Fibroblast of skin of left biceps (primary cell): ENCODE results near the gene BMF.
"Not testable (repeated sequence)": the region's sequence is repeated elsewhere in the genome, so short reads cannot be mapped to it uniquely, and the experiment has no call there.

Experiments
- DNase-seq, 2 experiments: peaks; one replicate each; pipeline ENCODE4 v3.0.0-alpha.2; 2013; ENCODE audit warnings: low read depth in 2 of 2

BMF gene, protein sequence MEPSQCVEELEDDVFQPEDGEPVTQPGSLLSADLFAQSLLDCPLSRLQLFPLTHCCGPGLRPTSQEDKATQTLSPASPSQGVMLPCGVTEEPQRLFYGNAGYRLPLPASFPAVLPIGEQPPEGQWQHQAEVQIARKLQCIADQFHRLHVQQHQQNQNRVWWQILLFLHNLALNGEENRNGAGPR

DNA sequence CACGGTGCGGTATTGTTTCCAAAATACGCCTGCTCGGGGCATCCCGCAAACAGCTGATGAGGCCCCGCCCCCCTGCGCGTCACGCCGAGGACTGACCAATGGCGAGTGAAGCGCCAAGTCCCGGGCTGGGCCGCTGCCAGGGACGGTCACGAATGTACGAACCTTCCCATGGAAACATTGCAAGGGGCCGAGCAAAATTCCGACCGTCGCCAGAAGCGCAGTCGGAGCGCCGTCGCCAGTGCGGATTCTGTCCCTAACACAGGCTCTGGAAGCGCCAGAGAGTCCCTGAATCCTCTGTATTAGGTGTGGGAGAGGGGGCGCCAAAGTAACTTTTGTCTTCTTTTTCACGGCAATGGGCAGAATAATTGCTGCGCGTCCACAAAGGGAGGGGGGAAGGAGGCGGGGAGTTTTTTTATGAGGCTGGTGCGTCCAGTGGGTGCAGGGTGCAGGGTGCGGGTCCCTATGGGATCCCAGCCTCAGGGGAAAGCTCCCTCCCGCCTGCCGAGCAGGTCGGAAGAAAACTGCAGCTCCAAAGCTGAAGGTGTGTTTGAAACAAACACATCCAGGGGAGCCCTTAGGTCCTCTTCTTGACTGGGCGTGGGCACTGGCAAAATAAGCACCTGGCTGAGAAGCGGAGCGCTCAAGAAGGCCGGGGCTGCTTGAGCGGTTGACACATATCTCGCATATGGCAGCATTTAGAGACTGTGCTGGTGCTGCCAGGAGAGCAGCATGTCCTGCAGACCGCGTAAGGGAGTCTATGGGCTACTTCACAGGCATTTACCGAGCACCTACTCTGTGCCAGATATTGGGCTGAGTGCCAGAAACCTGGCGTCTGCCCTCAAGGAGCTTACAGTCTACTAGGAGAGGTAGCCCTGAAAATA lies at the start of gene BMF:
Gene BMF (minus strand): TSS at position 25 of the 881 bp plus-strand sequence. CDS start 2,793 bp downstream, outside the sequence.
- DNase-seq: peak; percentile 98

- DNase-seq: no peak
Measured at GRCh38 chr15:40157778-40158447, 49.2 kb upstream of the BMF start.

DNA sequence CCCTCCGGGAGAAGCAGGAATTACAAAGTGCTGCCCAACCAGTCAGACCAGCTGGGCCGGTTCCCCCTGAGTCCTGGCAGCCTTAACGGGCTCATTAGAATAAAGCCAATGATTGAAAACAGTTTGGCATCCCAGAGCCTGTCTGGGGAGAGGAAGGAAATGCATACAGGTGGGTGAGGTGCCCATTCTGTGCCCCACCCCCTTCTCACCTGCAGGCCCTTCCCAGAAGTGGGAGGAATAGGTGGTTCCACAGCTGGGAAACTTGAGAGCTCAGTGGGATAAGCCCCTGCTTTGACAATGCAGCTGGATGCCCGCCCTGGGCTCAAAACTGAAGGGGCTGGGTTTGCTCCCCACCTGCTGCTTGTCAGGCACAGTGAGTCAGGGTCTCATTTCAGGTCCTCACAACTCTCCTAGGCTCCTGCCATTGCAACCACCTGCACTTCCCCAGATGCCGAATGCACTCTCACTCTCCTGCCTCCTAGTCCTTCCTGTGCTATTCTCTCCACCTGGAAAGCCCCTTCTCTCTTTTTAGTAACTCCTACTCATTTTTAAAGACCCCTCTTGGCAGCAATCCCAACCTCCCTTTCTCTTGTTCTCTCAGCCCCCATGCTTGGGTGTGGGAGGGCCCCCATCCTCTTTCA lies 46.7 kb upstream of the BMF start:
- DNase-seq: no peak

GRCh38 chr15:40154821-40155220 lies 46.1 kb upstream of the BMF start:
- DNase-seq: not testable (repeated sequence)

GRCh38 chr15:40151991-40152390 lies 43.3 kb upstream of the BMF start:
- DNase-seq: no peak

GRCh38 chr15:40151499-40151898 lies 42.8 kb upstream of the BMF start:
- no peak for DNase-seq

DNA sequence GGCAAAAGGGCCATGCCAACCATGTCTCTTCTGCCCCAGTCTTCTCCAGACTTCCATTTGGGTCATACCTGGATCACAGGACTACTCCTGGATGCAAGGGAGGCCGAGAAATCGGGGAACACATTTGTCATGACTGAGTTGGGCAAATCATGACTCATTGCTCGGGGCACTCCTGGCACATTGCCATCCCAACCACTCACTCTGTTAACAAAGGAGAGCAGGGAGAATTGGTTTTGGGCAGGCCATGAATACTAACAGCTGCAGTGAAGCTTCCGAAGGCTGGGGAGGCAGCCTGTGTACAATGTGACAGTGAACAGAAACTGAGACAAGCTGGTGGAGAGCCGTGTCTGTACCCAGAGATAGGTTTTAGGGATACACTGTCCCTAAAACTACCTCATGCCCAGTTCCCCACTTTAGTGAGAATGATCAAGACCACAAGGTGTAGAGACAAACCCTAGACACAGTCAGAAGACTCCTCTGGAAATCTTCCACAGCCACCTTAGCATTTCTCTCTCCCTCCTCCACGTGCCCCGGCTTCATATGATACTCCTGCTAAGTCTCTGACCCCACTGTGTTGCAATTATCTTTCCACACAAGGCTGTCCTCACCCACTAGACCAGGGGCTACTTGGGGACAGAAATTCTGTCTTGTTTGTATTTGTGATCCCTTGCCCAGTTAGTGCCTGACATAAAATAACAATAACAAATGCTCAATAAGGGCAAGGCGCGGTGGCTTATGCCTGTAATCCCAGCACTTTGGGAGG lies 41.7 kb upstream of the BMF start:
- DNase-seq: no peak

DNA sequence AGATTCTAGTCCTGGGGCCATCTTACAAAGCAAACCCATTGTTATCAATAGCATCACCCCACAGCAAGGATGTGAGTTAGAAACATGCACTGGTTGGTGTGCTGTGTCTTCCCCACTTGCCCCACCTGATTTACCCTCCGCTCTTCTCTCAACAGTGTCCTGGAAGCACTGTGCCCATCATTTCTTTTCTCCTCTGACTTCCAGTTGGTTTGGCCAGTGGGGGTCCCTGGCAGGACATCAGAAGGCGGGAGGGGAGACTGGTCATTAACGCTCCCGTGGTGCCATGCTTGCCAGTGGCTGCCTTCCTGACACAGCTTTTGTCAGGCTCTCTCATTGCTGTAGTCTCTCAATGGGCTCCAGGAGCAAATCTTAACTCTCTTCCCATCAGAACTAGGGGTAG lies 40.7 kb upstream of the BMF start:
- DNase-seq: no peak

GRCh38 chr15:40146037-40146436 lies 37.4 kb upstream of the BMF start:
- no peak for DNase-seq

- no peak for DNase-seq
Measured at GRCh38 chr15:40142428-40142827, 33.7 kb upstream of the BMF start.

- DNase-seq: not testable (repeated sequence)
Measured at GRCh38 chr15:40138201-40138570, 29.5 kb upstream of the BMF start.

DNA sequence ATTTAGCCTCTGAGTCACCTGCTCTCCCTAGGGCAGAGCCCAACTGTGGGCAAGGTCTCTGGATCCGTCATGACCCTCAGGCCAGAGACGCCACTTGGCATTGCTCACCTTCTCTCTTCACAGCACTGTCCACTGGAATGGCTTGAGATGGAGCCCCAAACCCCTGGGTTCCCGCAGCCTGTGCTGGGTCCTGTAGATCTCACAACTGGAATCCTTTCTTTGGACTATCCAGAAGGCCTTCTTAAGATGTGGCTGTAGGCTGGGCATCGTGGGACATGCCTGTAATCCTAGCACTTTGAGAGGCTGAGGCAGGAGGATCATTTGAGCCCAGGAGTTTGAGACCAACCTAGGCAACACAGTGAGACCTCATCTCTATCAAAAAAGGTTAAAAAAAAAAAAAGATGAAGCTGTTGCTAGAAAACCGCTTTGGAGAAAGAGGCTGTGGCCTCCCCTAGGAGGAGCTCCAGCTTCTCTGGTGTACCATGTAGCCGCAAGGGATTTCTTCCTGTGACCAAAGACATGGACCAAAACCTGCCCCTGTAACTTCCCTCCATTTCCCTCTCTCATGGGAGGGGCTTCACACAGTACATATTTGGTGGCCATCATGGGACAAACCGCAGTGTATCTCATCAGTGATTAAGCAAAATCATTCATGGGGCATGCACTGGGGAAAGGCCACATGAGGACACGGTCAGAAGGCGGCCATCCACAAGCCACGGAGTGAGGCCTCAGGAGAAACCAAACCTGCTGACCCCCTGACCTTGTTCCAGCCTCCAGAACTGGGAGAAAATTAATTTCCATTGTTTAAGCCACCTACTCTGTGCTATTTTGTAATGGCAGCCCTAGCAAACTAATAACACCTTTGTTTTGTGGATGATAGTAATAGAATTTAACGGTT lies 28.9 kb upstream of the BMF start:
- DNase-seq: no peak

DNA sequence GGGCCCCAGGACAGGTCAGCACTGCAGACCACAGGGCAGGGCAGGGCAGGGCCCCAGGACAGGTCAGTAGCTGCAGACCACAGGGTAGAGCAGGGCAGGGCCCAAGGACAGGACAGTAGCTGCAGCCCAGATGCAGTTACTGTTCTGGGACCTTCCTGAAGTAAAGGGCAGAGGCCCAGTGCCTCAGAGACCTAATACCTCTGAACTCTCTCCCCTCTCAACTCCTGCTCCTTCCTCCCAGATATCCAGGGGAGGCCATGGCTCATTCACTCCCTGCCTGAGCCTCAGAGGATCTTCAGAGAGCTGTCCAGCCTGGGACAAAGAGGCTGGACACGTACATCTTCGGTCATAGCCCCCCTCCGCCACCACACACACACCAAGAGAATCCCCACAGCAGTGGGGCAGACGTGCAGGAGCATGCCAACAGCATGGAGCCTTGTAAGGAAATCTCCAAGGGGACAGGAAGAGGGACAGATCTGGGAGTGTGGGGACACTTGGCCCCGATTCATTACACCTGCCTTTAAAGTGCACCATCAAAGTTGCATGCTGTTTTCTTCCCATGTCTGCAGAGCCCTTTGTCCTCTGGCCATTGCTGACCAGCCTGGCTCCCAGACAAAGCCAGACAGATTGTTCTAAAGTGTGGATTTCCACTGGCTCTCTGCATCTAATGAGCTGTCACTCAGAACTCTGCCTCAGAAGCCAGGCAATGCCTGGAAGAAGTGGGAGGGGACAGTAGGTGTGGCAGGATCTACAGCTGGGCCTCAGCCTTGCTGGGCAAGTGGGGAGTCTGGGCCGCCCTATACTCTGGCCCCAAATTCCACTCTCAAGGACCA lies 28.0 kb upstream of the BMF start:
- no peak for DNase-seq

DNA sequence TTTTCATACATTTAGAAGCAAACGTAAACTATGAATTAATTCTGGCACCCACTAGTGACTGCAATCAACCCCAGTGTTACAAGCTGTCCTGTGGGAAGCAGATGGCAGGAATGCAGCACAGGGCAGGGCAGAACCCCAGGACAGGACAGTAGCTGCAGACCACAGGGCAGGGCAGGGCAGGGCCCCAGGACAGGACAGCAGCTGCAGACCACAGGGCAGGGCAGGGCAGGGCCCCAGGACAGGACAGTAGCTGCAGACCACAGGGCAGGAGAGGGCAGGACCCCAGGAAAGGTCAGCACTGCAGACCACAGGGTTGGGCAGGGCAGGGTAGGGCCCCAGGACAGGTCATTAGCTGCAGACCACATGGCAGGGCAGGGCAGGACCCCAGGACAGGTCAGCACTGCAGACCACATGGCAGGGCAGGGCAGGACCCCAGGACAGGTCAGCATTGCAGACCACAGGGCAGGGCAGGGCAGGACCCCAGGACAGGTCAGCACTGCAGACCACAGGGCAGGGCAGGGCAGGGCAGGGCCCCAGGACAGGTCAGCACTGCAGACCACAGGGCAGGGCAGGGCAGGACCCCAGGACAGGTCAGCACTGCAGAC lies 27.3 kb upstream of the BMF start:
- DNase-seq: not testable (repeated sequence)

DNA sequence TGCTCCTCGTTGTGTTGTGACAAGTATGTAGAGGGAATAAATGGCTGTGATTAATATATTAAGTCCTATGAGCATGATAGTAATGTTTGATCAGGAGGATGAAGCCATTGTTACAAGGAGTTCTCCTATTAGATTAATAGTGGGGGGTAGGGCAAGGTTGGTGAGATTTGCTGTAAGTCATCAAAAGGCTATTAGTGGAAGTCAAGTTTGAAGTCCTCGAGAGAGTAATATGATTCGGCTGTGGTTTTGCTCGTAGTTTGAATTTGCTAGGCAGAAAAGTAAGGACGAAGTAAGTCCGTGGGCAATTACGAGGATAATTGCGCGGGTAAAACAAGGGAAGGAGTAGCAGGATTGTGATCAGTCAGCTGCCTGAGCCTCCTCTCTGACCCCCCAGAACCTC lies 26.2 kb upstream of the BMF start:
- DNase-seq: no peak

GRCh38 chr15:40133544-40133943 lies 24.9 kb upstream of the BMF start:
- DNase-seq: no peak

GRCh38 chr15:40130799-40131502 lies 22.3 kb upstream of the BMF start:
- no peak for DNase-seq

DNA sequence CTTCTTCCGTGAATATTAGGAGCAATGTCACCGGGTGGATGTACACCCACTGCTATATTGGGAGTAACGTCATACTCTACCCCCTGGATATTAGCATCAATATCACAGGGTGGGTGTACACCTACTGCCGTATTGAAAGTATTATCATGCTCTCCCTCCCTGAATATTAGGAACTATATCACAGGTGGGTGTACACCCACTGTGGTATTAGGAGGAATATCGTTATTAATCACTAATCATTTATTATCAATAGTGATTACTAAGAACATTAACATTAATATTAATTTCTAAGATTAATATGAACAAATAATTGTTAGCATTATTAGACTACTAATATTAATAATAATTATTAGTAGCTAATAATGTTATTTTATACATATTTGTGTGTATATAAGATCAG lies 21.4 kb upstream of the BMF start:
- no peak for DNase-seq
